T-helper 1 cell treated with Interleukin-12 subunit alpha and Interleukin-12 subunit beta and Interleukin-4 antibody, amounts not matched to agents 30 ng/mL and 1 ng/mL, for 36 hours (primary cell): Measurements from ENCODE around the gene CMYA5. TPM values are rescaled to one million over a fixed set of nuclear protein-coding genes. Genes with fewer than 3 reads are reported as not detected.

ENCODE experiments used
- intact Hi-C: fragments of 100-400 bp; cut with micrococcal nuclease; formaldehyde crosslinking; loops from one replicate; pipeline ENCODE4 v1.15.1; 2024
- total RNA-seq: library from RNA; stranded (reverse); gene quantifications from 2 replicates; pipeline ENCODE4 v1.2.3, GENCODE V29; 2022

Gene CMYA5
- total RNA-seq, 1 donor from 2014 or later, result 0.20 TPM

DNA sequence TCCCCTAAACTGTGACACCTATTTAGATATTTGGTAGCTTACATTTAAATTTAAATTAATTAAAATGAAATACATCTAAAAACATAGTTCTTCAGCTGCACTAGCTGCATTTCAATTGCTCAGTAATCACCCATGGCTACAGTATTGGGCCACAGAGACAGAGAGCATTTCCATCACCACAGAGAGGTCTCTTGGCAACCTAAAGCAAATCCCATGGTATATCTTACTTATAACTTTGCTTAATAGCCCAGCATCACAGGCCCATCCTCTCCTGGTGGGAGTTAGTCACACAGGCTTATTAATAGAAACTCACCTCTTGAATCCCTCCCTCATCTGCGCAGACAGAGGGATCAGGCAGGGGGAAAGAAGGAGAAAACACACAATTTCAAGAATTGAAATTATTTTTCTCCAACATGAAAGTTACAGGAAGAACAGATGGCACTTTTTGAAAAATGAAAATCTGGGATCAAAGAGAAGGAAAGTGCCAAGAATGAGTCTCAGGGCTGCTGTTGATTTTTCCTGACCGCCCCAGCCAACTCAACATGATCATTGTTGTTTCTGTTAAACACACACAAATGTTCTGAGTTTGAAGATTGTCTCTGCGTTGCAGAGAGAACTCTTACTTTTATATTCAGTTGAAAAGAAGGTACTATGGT lies 144.6 kb downstream of the CMYA5 start:
- intact Hi-C loops, result no loop called here

DNA sequence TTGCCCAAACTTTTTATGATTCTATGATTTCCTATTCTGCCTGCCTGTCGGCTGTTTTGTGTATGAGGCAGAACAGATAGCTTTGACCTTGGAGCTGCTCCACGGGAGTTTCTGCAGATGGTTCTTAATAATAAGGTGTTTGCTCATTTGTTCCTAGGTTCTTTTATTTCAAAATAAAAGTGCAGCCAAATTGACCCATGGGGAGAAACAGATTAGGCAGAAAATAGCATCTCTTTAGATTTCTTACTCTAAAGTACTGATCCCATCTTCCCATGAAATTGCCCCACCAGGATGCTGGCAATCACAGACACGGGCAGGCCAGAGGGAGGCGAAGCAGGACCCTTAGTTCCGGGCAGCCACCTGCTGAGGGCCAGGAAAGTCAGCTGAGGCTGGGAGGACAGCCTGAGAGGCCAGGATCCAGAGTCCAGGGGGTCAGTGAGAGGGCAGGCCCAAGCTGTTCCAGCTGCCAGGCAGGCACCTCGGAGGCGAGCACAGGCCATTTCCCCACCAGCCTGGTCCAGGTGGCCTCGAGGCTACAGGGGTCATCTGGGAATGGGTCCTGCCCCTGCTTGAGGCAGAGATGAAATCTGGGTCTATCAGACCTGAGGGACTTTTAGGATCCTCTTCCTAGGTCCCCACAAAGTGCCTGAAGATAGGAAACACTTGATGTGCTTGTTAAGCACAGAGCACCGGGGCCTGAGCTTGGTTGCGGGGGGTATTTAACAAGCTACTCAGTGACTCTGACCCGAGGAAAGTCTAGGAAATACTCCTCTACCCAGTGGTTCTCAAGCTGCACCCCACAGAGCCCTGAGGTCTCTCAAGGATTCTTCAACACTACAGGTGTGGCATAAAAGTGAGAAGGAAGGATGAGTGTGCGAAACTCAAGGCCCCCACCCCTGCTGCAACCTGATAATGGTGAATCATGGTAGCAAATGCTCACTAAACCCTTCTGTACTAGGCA lies 145.4 kb downstream of the CMYA5 start:
- intact Hi-C loops, result no loop called here

DNA sequence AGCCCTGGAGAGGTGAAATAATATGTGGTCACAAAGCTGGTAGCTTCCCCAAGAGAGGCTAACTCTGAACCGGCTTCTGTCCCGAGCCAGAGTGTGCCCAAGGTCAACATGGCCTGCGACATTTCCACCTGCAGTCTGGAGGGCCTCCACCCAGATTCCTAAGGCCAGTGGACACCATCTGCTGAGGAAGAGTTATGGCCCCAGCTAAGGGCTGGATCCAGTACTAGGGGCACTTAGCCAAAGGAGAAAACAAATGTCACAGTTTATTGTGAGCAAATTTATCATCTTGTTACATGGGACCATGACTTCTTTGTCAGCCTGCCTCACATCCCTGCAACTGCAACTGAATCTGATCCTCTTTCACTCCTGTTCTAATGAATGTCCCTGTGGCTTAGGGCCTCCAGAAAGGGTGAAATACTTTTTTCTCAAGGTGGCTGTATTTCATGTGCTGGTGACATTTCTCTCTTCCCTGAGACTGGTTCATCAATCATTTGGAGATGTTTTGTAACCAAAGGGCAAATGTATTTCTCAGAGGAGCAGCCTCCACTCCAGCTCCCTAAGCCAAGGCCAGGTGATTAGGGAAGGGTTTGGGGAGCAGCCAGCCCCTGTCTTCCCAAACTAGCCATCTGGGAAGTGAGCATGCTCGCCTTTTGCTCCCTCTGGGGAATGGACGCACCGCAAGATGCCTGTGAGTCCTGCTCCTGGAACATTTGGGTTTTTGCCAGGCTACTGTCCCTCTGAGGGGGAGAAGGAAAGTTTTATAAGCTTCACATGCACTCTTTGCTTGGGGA lies 148.3 kb downstream of the CMYA5 start:
- intact Hi-C loops, result no loop called here

DNA sequence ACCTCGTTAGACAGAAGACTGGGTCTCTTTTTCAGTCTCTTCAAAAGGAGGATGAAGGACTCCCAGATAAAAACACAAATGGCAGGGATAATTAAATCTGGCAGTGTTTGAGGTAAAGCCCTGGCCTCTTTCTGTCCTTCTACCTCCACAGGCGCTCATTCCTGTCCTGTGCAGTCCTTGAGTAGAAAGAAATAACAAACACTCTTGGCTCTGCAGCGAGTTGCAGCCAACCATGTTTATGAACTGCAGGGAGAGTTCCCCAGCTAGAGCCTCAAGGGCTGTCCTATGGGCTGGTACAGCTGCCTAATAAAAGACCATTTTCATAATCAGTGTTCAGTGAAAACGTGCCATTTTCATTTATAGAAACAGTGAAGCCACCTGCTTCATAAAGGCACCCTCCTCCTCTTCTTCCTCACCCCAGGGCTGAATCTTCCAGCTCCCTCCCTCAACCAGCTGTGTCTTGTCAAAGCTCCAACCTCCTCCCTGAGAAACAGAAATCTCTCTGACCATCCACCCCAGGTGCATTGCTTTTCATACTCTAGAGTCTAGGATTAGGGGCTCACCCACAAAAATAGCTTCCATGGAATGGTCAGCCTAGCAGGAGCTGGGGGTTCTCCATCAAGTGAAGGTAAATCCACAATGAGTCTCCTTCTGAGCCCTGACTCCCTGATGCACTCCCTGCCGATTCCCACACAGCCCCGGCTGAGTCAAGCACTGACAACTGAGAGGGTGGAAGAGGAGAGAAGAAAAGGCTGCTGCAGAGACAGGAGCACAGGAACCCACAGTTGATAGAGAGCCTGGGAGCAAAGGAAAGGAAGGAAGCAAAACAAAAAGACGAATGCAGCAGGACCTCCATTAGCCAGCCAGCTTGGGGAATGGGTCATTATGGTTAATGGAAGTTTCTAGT lies 150.7 kb downstream of the CMYA5 start:
- intact Hi-C loops, result no loop called here

DNA sequence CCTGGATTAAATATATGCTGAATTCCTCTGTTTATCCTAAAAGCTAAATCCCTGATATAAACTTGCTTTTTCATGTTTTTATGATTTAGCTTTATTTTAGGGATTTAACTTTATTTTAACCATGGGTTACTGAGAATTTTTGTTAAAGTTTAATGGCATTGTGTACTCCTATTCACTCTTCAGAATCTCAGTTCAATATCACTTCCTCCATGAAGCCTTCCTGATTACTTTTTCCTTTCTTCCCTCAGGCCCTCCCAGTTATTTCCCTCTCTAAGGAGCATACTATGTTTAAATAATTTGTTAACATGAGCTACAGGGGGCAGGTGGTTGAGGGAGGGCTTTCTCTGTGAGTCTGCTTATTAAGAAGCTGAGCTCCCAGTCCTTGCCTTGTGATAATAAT lies 151.5 kb downstream of the CMYA5 start:
- intact Hi-C loops, result no loop called here

DNA sequence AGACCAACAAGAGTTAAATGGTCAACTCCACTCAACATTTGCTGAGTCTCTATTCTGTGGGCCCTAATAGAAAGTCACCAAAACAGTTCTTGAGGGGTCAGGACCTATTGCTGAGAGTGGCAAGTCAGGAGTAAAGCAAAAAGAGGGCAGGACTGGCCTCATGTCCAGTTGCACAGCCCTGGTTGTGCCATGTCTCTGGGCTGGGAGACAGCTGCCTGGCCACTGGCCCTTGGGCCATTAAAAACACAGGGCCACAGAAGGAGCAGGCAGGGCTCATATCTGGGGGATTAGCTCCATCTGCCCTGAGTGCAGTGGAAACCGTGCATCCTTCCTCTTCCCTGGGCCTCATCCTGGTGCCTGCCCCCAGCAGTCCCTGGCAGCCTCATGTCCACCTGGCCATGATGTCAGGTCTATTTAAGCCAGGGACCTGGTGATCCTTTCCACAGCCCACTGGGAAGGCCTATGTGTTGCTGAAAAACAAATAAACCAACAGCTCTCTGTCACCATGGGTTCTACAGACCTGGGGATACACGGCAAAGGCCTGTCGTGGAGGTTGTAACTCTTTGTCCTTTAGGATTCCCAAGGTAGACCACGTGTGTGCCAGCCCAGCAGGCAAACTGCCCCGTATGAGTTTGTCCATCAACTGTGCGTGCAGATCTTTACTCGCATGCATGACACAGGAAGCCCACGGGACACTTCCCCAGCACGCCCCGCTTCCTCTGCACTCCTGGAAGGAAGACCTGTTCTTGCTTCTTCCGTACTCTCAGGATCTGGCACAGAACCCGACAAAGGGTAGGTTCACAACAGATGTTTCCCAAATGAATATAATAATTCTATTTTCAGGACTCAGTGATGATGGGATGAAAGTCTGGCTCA lies 152.6 kb downstream of the CMYA5 start:
- intact Hi-C loops, result no loop called here

DNA sequence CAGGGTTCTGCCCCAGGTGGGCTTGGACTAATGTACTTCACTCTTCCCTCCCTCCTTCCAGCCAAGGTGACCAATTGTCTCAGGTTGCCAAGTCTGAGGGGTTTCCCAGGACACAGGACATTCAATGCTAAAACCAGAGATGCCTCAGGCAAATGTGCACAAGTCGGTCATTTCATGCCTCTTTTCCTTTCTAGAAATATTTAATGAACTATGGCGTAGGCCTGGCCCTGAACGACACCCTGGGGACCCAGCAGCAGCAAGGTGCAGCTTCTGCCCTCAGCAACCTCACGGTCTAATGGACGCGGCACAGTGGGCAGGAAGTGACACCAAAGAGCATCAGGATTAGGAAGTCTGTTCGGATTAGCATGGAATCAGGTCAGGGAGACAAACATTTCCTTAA lies 153.4 kb downstream of the CMYA5 start:
- intact Hi-C loops, result no loop called here

DNA sequence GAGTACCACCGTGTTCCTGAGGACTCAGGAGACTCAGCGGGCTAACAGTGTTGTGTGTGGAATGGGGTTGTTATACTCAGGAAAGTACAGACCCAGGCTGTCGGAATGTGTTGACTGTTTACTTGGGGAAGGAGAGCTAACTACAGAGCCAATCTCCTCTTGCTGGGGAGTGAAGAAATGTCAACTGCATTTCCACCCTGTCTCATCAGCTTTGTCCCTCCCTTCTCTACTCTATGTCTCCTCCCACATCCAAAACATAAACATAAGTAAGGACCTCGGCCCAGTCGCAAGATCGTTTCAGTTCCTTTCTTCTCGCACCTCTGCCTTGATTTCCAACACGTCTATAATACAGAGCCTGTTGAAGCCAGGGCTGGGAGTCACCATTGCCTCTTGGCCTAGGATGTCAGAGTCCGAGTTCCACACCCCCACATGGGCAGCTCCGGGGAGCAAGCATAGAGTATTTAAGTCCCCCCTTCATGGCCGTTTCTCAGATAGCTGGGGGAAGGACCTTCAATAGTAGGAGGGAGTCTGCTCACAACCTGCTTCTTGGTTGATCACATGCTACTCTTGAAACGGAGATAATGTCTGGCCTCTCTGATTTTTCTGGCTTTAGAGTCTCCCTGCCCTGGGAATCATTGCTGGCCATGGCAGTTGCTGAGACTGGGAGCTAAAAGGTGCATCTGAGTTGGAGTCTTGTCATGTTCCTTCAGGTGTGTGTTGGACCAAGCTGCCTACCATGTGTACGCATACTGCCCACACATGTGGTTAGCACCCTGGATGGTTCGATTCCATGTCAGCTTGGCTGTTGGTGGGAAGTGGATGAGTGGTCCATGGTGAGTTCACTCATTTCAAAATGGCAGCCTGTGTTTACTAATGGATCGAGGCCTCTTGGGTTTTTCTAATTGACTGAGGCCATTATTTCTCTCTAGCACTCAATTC lies 154.1 kb downstream of the CMYA5 start:
- intact Hi-C loops, result loop anchor here (2.0 kb wide), 1 partner anchor 43 kb away; no protein-coding TSS in a partner anchor

DNA sequence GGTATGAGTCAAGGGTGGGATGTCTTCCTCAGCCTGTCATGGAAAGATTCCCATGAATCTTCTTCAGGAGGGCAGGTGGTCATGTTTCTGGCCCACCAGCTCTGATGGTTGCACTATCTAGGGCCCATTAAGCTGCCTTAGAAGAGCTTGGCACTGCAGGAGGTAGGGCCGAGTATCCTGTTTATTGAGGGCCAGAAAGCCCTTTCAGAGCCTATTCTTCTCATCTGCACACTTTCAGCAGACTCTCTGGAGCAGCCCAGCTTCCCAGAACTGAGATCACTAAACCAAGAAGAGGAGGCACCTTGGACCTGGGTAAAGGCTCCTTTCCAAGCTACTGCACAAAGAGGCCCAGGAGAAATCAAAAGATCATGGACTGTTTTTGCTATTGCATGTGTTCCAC lies 154.9 kb downstream of the CMYA5 start:
- intact Hi-C loops, result loop anchor here (2.0 kb wide), 1 partner anchor 44 kb away; no protein-coding TSS in a partner anchor

DNA sequence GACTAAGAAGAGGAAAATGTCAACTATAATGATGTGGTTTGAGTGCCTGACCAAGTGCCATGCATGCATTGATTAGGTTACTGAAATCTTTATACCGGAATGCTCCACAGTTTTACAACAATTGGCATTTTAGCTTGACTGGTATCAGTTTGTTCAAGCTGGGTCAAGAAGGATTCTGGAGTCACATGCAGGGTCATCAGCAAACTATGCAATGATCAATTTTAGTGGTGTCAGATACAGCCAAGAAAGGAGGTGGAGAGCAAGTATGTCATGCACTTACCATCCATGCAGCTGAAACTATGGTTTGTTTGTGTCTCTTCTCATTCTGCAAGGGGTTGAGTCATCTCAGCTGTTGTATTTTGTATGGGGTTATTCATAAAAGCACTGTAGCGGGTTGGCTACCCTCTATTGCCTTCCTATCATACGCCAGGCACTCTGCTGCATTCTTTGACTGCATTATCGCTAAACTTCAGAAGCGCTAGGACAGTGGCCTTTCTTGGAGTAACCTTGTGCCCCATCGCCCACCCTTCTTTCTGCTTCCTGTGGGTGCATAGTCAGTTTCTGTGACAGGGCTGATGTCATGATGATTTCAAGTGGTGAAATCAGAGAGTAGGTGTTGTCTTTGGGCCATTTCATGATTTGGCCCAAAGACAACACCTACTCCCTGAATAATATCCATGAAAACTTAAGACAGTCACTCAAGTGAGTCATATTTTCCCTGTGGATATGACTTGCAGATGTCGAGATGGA lies 156.0 kb downstream of the CMYA5 start:
- intact Hi-C loops, result loop anchor here (1.0 to 2.0 kb wide), 3 partner anchors 45 to 610 kb away; no protein-coding TSS in a partner anchor

DNA sequence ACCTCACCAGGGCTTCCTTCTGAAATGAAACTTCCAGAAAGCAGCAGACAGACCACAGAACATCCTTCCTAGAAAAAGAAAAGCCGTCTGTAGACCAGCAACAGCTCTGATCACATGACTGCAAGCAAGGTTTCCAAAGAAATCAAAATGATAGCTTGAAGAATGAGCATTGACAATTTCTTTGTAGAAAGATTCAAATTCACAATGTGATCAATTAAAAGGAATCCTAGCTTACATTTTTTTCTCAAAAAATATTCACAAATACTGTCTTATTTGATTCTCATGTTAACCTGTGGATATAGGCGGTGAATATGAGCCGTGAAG lies 156.5 kb downstream of the CMYA5 start:
- intact Hi-C loops, result loop anchor here (1.0 kb wide), 1 partner anchor 144 kb away; no protein-coding TSS in a partner anchor

DNA sequence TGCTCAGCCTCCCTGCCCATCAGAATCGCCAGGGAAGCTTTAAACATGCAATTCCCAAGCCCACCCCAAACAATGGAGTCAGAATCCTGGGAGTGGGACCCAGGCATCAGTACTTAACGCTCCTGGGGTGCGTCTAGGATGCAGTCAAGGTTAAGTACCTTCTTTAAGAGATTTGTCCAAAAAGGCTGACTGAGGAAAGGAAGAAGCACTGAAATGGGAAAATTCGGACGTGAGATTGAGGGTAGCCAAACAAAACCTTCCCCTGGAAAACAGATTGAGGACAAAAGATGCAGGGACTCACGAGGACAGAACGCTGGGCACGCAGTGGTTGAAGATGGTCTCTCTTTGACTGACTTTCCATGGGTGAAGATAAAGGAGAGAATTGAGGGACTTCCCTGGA lies 157.9 kb downstream of the CMYA5 start:
- intact Hi-C loops, result no loop called here

DNA sequence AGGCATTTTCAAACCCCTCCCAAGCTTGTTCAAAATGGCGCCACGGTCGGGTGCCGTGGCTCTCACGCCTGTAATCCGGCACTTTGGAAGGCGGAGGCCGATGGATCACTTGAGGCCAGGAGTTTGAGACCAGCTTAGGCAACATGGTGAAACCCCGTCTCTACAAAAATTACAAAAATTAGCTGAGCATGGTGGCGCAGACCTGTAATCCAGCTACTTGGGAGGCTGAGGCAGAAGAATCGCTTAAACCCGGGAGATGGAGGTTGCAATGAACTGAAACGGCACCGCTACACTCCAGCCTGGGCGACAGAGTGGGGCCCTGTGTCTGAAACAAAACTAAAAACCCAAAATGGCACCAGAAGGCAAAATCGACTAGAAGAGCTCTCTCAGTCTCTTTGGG lies 159.4 kb downstream of the CMYA5 start:
- intact Hi-C loops, result no loop called here

Other genes with a start within 250 kb of the CMYA5 start
- gene HOMER1, start 175.7 kb upstream of the CMYA5 start, total RNA-seq, result 3.1 and 3.7 TPM in 2 replicates
- gene TENT2, start 77.4 kb upstream of the CMYA5 start, total RNA-seq, result 90.6 and 103 TPM in 2 replicates